A549 (cell line): ENCODE measurements around the gene SLBP. TPM values are rescaled to one million over a fixed set of nuclear protein-coding genes. Genes with fewer than 3 reads are reported as not detected.

Experiments used
- ATAC-seq, 2 experiments: fragments of 200-7000 bp in 1 of 2; fragments of >200 bp in 1 of 2; cut with Nextera tagmentation in 1 of 2; cut with Tn5 transposase in 1 of 2; 3 replicates each; pipeline versions ENCODE4 v1.8.0 to v1.9.1; 2018 to 2020; ENCODE audit warnings: mild to moderate bottlenecking in 1 of 2, moderate library complexity in 1 of 2
- CTCF ChIA-PET: fragments of 300-600 bp; sonication (Branson Sonifier 250); formaldehyde crosslinking; extraction: SDS; loops from one replicate; lab custom pipeline; 2021; ENCODE audit warnings: antibody characterized with exemption, inconsistent platforms; lab: Yijun Ruan, JAX
- POLR2A ChIA-PET: fragments of 350-600 bp; formaldehyde crosslinking; extraction: SDS; loops from one replicate; lab custom pipeline; 2021; ENCODE audit warnings: antibody characterized with exemption, inconsistent platforms; lab: Yijun Ruan, JAX
- DNase-seq, 2 experiments: peaks; one replicate each; pipeline versions ENCODE4 v3.0.0 to v3.0.0-alpha.2; 2011 to 2016; ENCODE audit warnings: low read depth in 1 of 2, low spot score in 1 of 2
- FAIRE-seq: peaks from 2 replicates; lab custom pipeline; 2011; peaks lifted over from hg19 to GRCh38; lab: Jason Lieb, UNC
- H3K27ac ChIP-seq, 2 experiments: fragments of >200 bp; sonication (Bioruptor Twin); formaldehyde crosslinking; 3 replicates each; pipeline ENCODE4 v1.5.1; 2016 to 2017
- H3K4me1 ChIP-seq: fragments of >200 bp; sonication (Bioruptor Twin); formaldehyde crosslinking; 3 replicates; pipeline ENCODE4 v1.6.1; 2016
- H3K4me2 ChIP-seq: fragments of >200 bp; sonication (Bioruptor Twin); formaldehyde crosslinking; 3 replicates; pipeline ENCODE4 v1.6.1; 2016
- H3K4me3 ChIP-seq: fragments of >200 bp; sonication (Bioruptor Twin); formaldehyde crosslinking; 3 replicates; pipeline ENCODE4 v1.5.1; 2016
- H3K9me3 ChIP-seq: fragments of >200 bp; sonication (Bioruptor Twin); formaldehyde crosslinking; 3 replicates; pipeline ENCODE4 v1.6.1; 2016
- CBX8 ChIP-seq: fragments of 200-600 bp; sonication (generic); IDR thresholded peaks from 2 replicates; pipeline ENCODE4 v1.6.1; 2016
- CEBPB ChIP-seq, 2 experiments: fragments of >200 bp in 1 of 2; sonication (Bioruptor Twin) in 1 of 2; formaldehyde crosslinking in 1 of 2; IDR thresholded peaks; 2 replicates each; pipeline ENCODE4 v1.6.1; 2012 to 2016
- CHD2 ChIP-seq: fragments of 150-350 bp; IDR thresholded peaks from 2 replicates; pipeline ENCODE4 v1.6.1; 2014; ENCODE audit warnings: low read length; ENCODE audit not compliant: partially characterized antibody
- CHD4 ChIP-seq: fragments of 200-600 bp; sonication (generic); IDR thresholded peaks from 2 replicates; pipeline ENCODE4 v1.6.1; 2016; ENCODE audit warnings: antibody characterized with exemption, mild to moderate bottlenecking, borderline replicate concordance
- EP300 ChIP-seq, 2 experiments: fragments of >200 bp; sonication (Bioruptor Twin); formaldehyde crosslinking; IDR thresholded peaks; 2 replicates in 1 of 2; 3 replicates in 1 of 2; pipeline ENCODE4 v1.6.1; 2016 to 2017
- FOSB ChIP-seq: fragments of 250-450 bp; sonication (Bioruptor Pico); IDR thresholded peaks from 2 replicates; pipeline ENCODE4 v1.5.0; 2020; ENCODE audit warnings: mild to moderate bottlenecking, moderate library complexity
- FOSL2 ChIP-seq, 2 experiments: fragments of 450-650 bp in 1 of 2; fragments of >200 bp in 1 of 2; sonication (Bioruptor Twin) in 1 of 2; formaldehyde crosslinking; IDR thresholded peaks; 2 replicates each; pipeline versions ENCODE4 v1.5.0 to v1.6.1; 2016 to 2020; ENCODE audit warnings: mild to moderate bottlenecking in 1 of 2, moderate library complexity in 1 of 2
- FOXS1 ChIP-seq: fragments of 250-450 bp; sonication (Bioruptor Pico); IDR thresholded peaks from 2 replicates; pipeline ENCODE4 v1.5.0; 2020; ENCODE audit warnings: mild to moderate bottlenecking, moderate library complexity
- HDAC2 ChIP-seq: fragments of 200-600 bp; sonication (generic); IDR thresholded peaks from 2 replicates; pipeline ENCODE4 v1.6.1; 2016
- HEYL ChIP-seq: fragments of 250-450 bp; sonication (Bioruptor Pico); IDR thresholded peaks from 2 replicates; pipeline ENCODE4 v1.8.0; 2021; ENCODE audit warnings: mild to moderate bottlenecking, moderate library complexity
- HOXA7 ChIP-seq: fragments of 250-450 bp; sonication (Bioruptor Pico); IDR thresholded peaks from 2 replicates; pipeline ENCODE4 v1.5.0; 2020; ENCODE audit warnings: mild to moderate bottlenecking, moderate library complexity
- HOXB13 ChIP-seq: fragments of 250-450 bp; sonication (Bioruptor Pico); IDR thresholded peaks from 2 replicates; pipeline ENCODE4 v1.5.0; 2020; ENCODE audit warnings: low read depth, mild to moderate bottlenecking, moderate library complexity
- JUNB ChIP-seq: fragments of >200 bp; sonication (Bioruptor Twin); formaldehyde crosslinking; IDR thresholded peaks from 2 replicates; pipeline ENCODE4 v1.6.1; 2016
- KDM1A ChIP-seq: fragments of 200-600 bp; sonication (generic); IDR thresholded peaks from 2 replicates; pipeline ENCODE4 v1.6.1; 2016; ENCODE audit warnings: low read depth, mild to moderate bottlenecking
- NFE2L2 ChIP-seq: fragments of 150-350 bp; conservative IDR thresholded peaks from 2 replicates; pipeline ENCODE4 v1.6.1; 2014; ENCODE audit warnings: low read length
- PHF8 ChIP-seq: fragments of 200-600 bp; sonication (generic); IDR thresholded peaks from 2 replicates; pipeline ENCODE4 v1.6.1; 2016; ENCODE audit warnings: low read depth, mild to moderate bottlenecking, antibody characterized with exemption, moderate library complexity, borderline replicate concordance
- POLR2A ChIP-seq: IDR thresholded peaks from 2 replicates; pipeline ENCODE4 v1.6.1; 2012; ENCODE audit warnings: mild to moderate bottlenecking, low read length
- RARB ChIP-seq: fragments of 250-450 bp; sonication (Bioruptor Pico); IDR thresholded peaks from 2 replicates; pipeline ENCODE4 v1.8.0; 2021; ENCODE audit warnings: mild to moderate bottlenecking, moderate library complexity
- RFX5 ChIP-seq: fragments of 450-650 bp; IDR thresholded peaks from 2 replicates; pipeline ENCODE4 v1.7.1; 2014; ENCODE audit warnings: antibody characterized with exemption, mild to moderate bottlenecking, moderate library complexity
- SMC3 ChIP-seq: fragments of >200 bp; sonication (Bioruptor Twin); formaldehyde crosslinking; IDR thresholded peaks from 3 replicates; pipeline ENCODE4 v1.6.1; 2018; ENCODE audit warnings: inconsistent platforms
- SREBF2 ChIP-seq: fragments of 450-650 bp; IDR thresholded peaks from 2 replicates; pipeline ENCODE4 v1.6.1; 2014; ENCODE audit warnings: mild to moderate bottlenecking, moderate library complexity
- ZC3H11A ChIP-seq: fragments of 450-650 bp; IDR thresholded peaks from 2 replicates; pipeline ENCODE4 v1.6.1; 2014; ENCODE audit warnings: antibody characterized with exemption, mild to moderate bottlenecking
- WGBS: methylation state at CpG from one replicate; pipeline ENCODE4 v1.1.6; 2017; ENCODE audit errors: missing lambda C conversion rate; 5-methylcytosine and 5-hydroxymethylcytosine counted together
- polyA plus RNA-seq, 4 experiments: library from polyadenylated mRNA; depleted of rRNA in 3 of 4; stranded (reverse); fragments of >200 nt; fragmentation: RNase III in 1 of 4; extraction: RNeasy Plus Mini Kit Qiagen cat#74134 plus additional on column Dnase treatment in 1 of 4; gene quantifications; 2 replicates in 3 of 4; 3 replicates in 1 of 4; pipeline ENCODE4 v1.2.3, GENCODE V29; 2011 to 2017
- TF ChIP-seq, protein P1 (sequence below): IDR thresholded peaks from 2 replicates; pipeline ENCODE4 v1.6.1; 2012
- TF ChIP-seq, protein P2 (sequence below): fragments of 450-650 bp; IDR thresholded peaks from 2 replicates; pipeline ENCODE4 v1.6.1; 2014; ENCODE audit warnings: antibody characterized with exemption
- TF ChIP-seq, protein P3 (sequence below): fragments of 250-450 bp; sonication (Bioruptor Pico); IDR thresholded peaks from 2 replicates; pipeline ENCODE4 v1.5.0; 2021; ENCODE audit warnings: mild to moderate bottlenecking, moderate library complexity, borderline replicate concordance
- TF ChIP-seq, protein P4 (sequence below): fragments of 250-450 bp; sonication (Bioruptor Pico); IDR thresholded peaks from 2 replicates; pipeline ENCODE4 v1.5.0; 2020; ENCODE audit warnings: low read depth, mild to moderate bottlenecking, moderate library complexity
- TF ChIP-seq, protein P5 (sequence below): IDR thresholded peaks from 2 replicates; pipeline ENCODE4 v1.6.1; 2012; ENCODE audit warnings: low read depth, borderline replicate concordance
- TF ChIP-seq, protein P6 (sequence below): fragments of >200 bp; sonication (Bioruptor Twin); formaldehyde crosslinking; IDR thresholded peaks from 3 replicates; pipeline ENCODE4 v1.5.1; 2016

The SLBP gene
- polyA plus RNA-seq, 2 of the 4 experiments (the other 2 are of a cell fraction) = 80.5 to 89.9 TPM

DNA sequence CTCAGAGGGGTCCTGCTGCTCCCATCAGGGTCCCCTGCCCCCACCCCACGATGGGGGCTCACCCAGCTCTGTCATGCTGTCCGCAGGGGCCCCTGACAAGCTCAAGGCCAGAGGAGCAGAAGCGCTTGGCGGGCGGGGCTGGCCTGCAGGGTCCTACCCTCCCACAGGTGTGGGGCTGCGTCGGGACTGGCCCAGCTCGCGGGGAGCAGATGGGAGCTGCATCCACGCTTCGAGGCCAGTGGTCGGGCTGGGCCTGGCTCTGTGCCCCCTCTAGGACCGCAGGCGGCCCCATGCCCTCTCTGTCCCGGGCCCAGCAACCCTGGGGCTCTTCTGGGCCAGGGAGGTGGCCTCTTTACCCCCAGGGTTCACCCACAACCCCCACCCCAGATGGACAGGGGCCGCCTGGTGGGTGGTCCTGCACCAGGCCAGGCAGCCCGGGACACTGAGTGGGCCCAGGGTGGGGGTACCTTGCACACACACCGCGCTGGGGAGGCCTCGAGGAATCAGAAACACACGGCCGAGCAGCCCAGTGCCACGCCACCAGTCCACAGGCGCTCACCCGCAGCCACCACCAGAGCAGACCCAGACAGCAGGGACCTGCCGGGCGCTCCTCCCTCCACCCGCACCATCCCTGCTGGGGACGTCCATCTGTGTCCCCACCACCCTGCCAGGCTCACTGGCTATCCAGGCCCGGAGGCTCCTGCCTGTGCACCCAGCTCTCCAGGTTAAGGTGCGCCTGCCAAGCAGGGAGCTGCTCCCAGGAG, 39.2 kb upstream of the SLBP start:
- 75% methylated on average over 4 of the region's 31 CpGs for WGBS
- peak overlapping the region in 1 of 2 experiments; percentile 64; a peak in 2 of 6 replicates for H3K27ac ChIP-seq
- H3K4me1 ChIP-seq = peaks cover 12% of the 10 kb centered on the region
- H3K4me2 ChIP-seq = no peak overlapping the region
- ATAC-seq = no peak
- TF ChIP-seq, protein P1, sequence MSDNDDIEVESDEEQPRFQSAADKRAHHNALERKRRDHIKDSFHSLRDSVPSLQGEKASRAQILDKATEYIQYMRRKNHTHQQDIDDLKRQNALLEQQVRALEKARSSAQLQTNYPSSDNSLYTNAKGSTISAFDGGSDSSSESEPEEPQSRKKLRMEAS = no peak
- TF ChIP-seq FOSL2 (IDR thresholded peaks at IDR 0.05) (no peak), FOSL2 (CRISPR knock-in tag; IDR thresholded peaks at IDR 0.05) (no peak), HDAC2 (no peak), CHD4 (no peak), KDM1A (no peak), CBX8 (no peak), HOXB13 (CRISPR knock-in tag) (no peak), EP300 (IDR thresholded peaks at IDR 0.05) (no peak), SREBF2 (no peak), POLR2A (no peak), FOSB (CRISPR knock-in tag) (no peak)
- CTCF ChIA-PET = interaction anchor here (0.9 to 13.8 kb wide), 3 partner anchors 61 to 149 kb away, joined by 3 to 227 read pairs (median 5); no protein-coding TSS in a partner anchor
- POLR2A ChIA-PET = no interaction called here
- no peak for DNase-seq
- no peak overlapping the region for H3K4me3 ChIP-seq
- FAIRE-seq = no peak
- H3K9me3 ChIP-seq = no peaks in the 10 kb centered on the region

DNA sequence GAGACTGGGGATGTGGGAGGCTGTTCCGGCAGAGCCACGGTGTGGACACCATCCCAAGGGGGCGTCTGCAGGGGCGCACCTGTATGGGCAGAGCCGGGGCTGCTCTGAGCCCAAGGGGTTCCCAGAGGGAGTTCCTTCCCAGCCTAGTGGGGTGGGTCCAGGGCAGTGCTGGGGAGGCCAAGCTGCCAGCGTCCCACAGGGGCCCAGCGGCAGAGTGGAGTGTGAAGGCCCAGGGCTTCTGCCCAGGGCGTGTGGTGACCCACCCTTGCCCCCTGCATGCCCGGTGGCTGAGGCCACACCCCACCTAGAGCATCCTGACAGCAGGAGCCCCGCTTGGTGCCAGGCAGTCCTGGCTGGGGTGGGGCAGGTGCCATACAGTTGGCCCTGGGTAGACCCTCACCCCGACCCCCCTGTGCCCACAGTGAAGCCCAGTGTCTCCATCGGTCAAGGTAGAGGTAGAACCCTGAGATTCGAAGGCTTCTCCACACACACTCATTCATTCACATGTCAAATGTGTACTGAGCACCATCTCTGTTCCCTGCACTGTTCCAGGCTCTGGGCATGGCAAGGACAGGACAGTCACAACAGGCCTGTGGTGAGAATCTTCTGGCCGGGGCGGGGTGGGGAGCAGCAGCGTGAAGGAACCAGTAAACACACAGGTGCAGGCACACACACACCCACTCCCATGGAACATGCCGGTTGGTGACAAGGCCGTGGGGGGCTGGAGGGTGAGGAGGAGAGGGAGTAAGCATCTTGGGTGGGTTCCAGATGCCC, 38.4 kb upstream of the SLBP start:
- no peak for FAIRE-seq
- Histone ChIP-seq H3K4me2 (no peak overlapping the region), H3K4me1 (peaks cover 12% of the 10 kb centered on the region)
- WGBS = 85% methylated on average over 8 of the region's 18 CpGs
- ATAC-seq = no peak
- CTCF ChIA-PET = interaction anchor here (3.5 to 13.8 kb wide), 2 partner anchors 39 to 62 kb away, joined by 23 to 227 read pairs; no protein-coding TSS in a partner anchor
- TF ChIP-seq JUNB (no peak), CHD4 (no peak), PHF8 (no peak), FOSB (CRISPR knock-in tag) (no peak), CEBPB (IDR thresholded peaks at IDR 0.05) (no peak), HOXA7 (CRISPR knock-in tag) (no peak), NFE2L2 (no peak), RARB (no peak), FOXS1 (no peak), RFX5 (no peak), HEYL (no peak), CHD2 (no peak), POLR2A (no peak), ZC3H11A (no peak), SMC3 (no peak)
- TF ChIP-seq, protein P2, sequence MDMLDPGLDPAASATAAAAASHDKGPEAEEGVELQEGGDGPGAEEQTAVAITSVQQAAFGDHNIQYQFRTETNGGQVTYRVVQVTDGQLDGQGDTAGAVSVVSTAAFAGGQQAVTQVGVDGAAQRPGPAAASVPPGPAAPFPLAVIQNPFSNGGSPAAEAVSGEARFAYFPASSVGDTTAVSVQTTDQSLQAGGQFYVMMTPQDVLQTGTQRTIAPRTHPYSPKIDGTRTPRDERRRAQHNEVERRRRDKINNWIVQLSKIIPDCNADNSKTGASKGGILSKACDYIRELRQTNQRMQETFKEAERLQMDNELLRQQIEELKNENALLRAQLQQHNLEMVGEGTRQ = no peak
- TF ChIP-seq, protein P3, sequence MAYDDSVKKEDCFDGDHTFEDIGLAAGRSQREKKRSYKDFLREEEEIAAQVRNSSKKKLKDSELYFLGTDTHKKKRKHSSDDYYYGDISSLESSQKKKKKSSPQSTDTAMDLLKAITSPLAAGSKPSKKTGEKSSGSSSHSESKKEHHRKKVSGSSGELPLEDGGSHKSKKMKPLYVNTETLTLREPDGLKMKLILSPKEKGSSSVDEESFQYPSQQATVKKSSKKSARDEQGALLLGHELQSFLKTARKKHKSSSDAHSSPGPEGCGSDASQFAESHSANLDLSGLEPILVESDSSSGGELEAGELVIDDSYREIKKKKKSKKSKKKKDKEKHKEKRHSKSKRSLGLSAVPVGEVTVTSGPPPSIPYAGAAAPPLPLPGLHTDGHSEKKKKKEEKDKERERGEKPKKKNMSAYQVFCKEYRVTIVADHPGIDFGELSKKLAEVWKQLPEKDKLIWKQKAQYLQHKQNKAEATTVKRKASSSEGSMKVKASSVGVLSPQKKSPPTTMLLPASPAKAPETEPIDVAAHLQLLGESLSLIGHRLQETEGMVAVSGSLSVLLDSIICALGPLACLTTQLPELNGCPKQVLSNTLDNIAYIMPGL (CRISPR knock-in tag) = no peak
- TF ChIP-seq, protein P4, sequence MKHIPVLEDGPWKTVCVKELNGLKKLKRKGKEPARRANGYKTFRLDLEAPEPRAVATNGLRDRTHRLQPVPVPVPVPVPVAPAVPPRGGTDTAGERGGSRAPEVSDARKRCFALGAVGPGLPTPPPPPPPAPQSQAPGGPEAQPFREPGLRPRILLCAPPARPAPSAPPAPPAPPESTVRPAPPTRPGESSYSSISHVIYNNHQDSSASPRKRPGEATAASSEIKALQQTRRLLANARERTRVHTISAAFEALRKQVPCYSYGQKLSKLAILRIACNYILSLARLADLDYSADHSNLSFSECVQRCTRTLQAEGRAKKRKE = no peak
- TF ChIP-seq, protein P5, sequence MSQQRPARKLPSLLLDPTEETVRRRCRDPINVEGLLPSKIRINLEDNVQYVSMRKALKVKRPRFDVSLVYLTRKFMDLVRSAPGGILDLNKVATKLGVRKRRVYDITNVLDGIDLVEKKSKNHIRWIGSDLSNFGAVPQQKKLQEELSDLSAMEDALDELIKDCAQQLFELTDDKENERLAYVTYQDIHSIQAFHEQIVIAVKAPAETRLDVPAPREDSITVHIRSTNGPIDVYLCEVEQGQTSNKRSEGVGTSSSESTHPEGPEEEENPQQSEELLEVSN = no peak
- TF ChIP-seq, protein P6, sequence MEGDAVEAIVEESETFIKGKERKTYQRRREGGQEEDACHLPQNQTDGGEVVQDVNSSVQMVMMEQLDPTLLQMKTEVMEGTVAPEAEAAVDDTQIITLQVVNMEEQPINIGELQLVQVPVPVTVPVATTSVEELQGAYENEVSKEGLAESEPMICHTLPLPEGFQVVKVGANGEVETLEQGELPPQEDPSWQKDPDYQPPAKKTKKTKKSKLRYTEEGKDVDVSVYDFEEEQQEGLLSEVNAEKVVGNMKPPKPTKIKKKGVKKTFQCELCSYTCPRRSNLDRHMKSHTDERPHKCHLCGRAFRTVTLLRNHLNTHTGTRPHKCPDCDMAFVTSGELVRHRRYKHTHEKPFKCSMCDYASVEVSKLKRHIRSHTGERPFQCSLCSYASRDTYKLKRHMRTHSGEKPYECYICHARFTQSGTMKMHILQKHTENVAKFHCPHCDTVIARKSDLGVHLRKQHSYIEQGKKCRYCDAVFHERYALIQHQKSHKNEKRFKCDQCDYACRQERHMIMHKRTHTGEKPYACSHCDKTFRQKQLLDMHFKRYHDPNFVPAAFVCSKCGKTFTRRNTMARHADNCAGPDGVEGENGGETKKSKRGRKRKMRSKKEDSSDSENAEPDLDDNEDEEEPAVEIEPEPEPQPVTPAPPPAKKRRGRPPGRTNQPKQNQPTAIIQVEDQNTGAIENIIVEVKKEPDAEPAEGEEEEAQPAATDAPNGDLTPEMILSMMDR = no peak
- TF ChIP-seq, all 56 proteins: peak for 0
- no peak for DNase-seq
- H3K4me3 ChIP-seq = no peak overlapping the region
- POLR2A ChIA-PET = no interaction called here
- H3K9me3 ChIP-seq = no peaks in the 10 kb centered on the region
- no peak overlapping the region for H3K27ac ChIP-seq
